IPS-18c (cell line): ENCODE measurements around the gene MTHFD1L.

Experiments used
- H3K4me3 ChIP-seq: 2 replicates; pipeline ENCODE4 v1.7.0; 2013; ENCODE audit warnings: low read depth, mild to moderate bottlenecking, low read length, moderate library complexity; ENCODE audit not compliant: insufficient read depth
- H3K9me3 ChIP-seq: one replicate; pipeline ENCODE4 v1.6.1; 2013; ENCODE audit warnings: mild to moderate bottlenecking, low read length, moderate library complexity; ENCODE audit not compliant: control insufficient read depth, insufficient read depth

The MTHFD1L gene

GRCh38 chr6:151057061-151057460, 191.6 kb downstream of the MTHFD1L start:
- Histone ChIP-seq H3K9me3 (no peaks in the 10 kb centered on the region), H3K4me3 (no peak overlapping the region)

- H3K9me3 ChIP-seq = no peaks in the 10 kb centered on the region
- H3K4me3 ChIP-seq = no peak overlapping the region
These were observed 192.7 kb downstream of the MTHFD1L start for GRCh38 chr6:151058021-151058733.

GRCh38 chr6:151059612-151060095, 194.2 kb downstream of the MTHFD1L start:
- no peak overlapping the region for H3K4me3 ChIP-seq
- H3K9me3 ChIP-seq = no peaks in the 10 kb centered on the region

- H3K9me3 ChIP-seq = no peaks in the 10 kb centered on the region
- H3K4me3 ChIP-seq = no peak overlapping the region
These were observed 194.7 kb downstream of the MTHFD1L start for GRCh38 chr6:151060096-151060765.

GRCh38 chr6:151060766-151061531, 195.4 kb downstream of the MTHFD1L start:
- no peak overlapping the region for H3K4me3 ChIP-seq

GRCh38 chr6:151063352-151063751, 197.8 kb downstream of the MTHFD1L start:
- Histone ChIP-seq H3K9me3 (no peaks in the 10 kb centered on the region), H3K4me3 (no peak overlapping the region)

More at GRCh38 chr6:151060766-151061531, 195.4 kb downstream of the MTHFD1L start:
- no peaks in the 10 kb centered on the region for H3K9me3 ChIP-seq

- Histone ChIP-seq H3K9me3 (no peaks in the 10 kb centered on the region), H3K4me3 (no peak overlapping the region)
These were observed 198.5 kb downstream of the MTHFD1L start for GRCh38 chr6:151063842-151064647.

- no peak overlapping the region for H3K4me3 ChIP-seq
These were observed 199.7 kb downstream of the MTHFD1L start for GRCh38 chr6:151065027-151065815.

GRCh38 chr6:151067684-151068596, 202.4 kb downstream of the MTHFD1L start:
- Histone ChIP-seq H3K4me3 (no peak overlapping the region), H3K9me3 (no peaks in the 10 kb centered on the region)

More at GRCh38 chr6:151065027-151065815, 199.7 kb downstream of the MTHFD1L start:
- H3K9me3 ChIP-seq = no peaks in the 10 kb centered on the region

GRCh38 chr6:151068761-151069312, 203.3 kb downstream of the MTHFD1L start:
- Histone ChIP-seq H3K4me3 (no peak overlapping the region), H3K9me3 (no peaks in the 10 kb centered on the region)

- no peak overlapping the region for H3K4me3 ChIP-seq
- H3K9me3 ChIP-seq = no peaks in the 10 kb centered on the region
These were observed 204.1 kb downstream of the MTHFD1L start for GRCh38 chr6:151069641-151070040.

GRCh38 chr6:151070631-151071051, 205.1 kb downstream of the MTHFD1L start:
- Histone ChIP-seq H3K9me3 (no peaks in the 10 kb centered on the region), H3K4me3 (no peak overlapping the region)

GRCh38 chr6:151071295-151071694, 205.8 kb downstream of the MTHFD1L start:
- Histone ChIP-seq H3K4me3 (no peak overlapping the region), H3K9me3 (no peaks in the 10 kb centered on the region)

GRCh38 chr6:151073146-151073545, 207.6 kb downstream of the MTHFD1L start:
- Histone ChIP-seq H3K9me3 (no peaks in the 10 kb centered on the region), H3K4me3 (no peak overlapping the region)

- no peak overlapping the region for H3K4me3 ChIP-seq
- H3K9me3 ChIP-seq = no peaks in the 10 kb centered on the region
These were observed 208.2 kb downstream of the MTHFD1L start for GRCh38 chr6:151073701-151074100.
